Spleen (tissue), 7 donors: ENCODE data around the gene WNT11.

Source experiments
- POLR2AphosphoS5 ChIP-seq, 3 donors: sonication (generic); formaldehyde crosslinking; IDR thresholded peaks; one replicate each; pipeline ENCODE4 v1.5.1; 2017; ENCODE audit warnings: antibody characterized with exemption in 3 of 3
- TF ChIP-seq, protein P1 (sequence below), 11 experiments: fragments of 200-600 bp in 7 of 11; fragments of 450-650 bp in 4 of 11; sonication (generic) in 4 of 11; IDR thresholded peaks in 8 of 11; conservative IDR thresholded peaks in 3 of 11; 1 replicate in 7 of 11; 2 replicates in 4 of 11; pipeline versions ENCODE4 v1.4.0 to v1.8.0; 2016 to 2021; ENCODE audit warnings: antibody characterized with exemption in 11 of 11, inconsistent platforms in 4 of 11, mild to moderate bottlenecking in 1 of 11
- donor health status: DM: no; HTN: no; CAD: no; lungs with moderate emphysema.
- donor health status: DM: no; HTN: no; CAD: no.
- donor health status: DM: no; HTN: no; CAD: no.

DNA sequence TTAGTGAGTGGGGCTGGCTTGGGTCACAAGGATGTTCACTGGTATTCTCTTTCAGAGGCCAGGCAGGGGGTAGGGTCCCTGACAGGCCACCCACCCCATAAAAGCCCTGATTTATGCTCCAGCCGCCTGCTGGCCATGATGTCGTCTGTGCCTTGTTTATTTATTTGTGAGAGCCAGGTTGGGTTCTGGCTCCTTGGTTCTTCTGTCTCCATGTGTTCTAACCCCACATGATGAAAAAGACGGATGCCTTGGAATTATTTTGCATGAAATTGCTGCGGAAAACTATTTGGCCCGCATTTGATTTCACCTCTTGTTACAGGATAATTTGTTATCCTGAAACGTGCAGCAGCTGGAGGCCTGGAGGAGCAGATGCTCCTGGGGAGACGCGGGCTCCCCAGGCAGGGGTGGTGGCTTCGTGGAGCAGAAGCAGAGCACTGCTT lies 46.3 kb upstream of the WNT11 start:
- TF ChIP-seq, protein P1, sequence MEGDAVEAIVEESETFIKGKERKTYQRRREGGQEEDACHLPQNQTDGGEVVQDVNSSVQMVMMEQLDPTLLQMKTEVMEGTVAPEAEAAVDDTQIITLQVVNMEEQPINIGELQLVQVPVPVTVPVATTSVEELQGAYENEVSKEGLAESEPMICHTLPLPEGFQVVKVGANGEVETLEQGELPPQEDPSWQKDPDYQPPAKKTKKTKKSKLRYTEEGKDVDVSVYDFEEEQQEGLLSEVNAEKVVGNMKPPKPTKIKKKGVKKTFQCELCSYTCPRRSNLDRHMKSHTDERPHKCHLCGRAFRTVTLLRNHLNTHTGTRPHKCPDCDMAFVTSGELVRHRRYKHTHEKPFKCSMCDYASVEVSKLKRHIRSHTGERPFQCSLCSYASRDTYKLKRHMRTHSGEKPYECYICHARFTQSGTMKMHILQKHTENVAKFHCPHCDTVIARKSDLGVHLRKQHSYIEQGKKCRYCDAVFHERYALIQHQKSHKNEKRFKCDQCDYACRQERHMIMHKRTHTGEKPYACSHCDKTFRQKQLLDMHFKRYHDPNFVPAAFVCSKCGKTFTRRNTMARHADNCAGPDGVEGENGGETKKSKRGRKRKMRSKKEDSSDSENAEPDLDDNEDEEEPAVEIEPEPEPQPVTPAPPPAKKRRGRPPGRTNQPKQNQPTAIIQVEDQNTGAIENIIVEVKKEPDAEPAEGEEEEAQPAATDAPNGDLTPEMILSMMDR (IDR thresholded peaks at IDR 0.05 in 8 of 11, conservative IDR thresholded peaks at IDR 0.05 in 3 of 11): no peak
- no peak for TF ChIP-seq POLR2AphosphoS5 (IDR thresholded peaks at IDR 0.05)
